CD4-positive, alpha-beta T cell treated with Interleukin-2 at 100 ng/mL for 4 hours (primary cell): ENCODE data around the gene ATP1A4.

Source experiments
- DNase-seq: peaks from one replicate; pipeline ENCODE4 v3.0.0-alpha.2; 2020; ENCODE audit warnings: low spot score

Gene ATP1A4

GRCh38 chr1:160206421-160207117, 55.2 kb downstream of the ATP1A4 start:
- no peak for DNase-seq

GRCh38 chr1:160207118-160207650, 55.8 kb downstream of the ATP1A4 start:
- no peak for DNase-seq

GRCh38 chr1:160207771-160208556, 56.6 kb downstream of the ATP1A4 start:
- DNase-seq = no peak

- no peak for DNase-seq
Measured at GRCh38 chr1:160208557-160209320, 57.3 kb downstream of the ATP1A4 start.

GRCh38 chr1:160209321-160210046, 58.1 kb downstream of the ATP1A4 start:
- no peak for DNase-seq

GRCh38 chr1:160210561-160210960, 59.2 kb downstream of the ATP1A4 start:
- DNase-seq = no peak

GRCh38 chr1:160211046-160211790, 59.8 kb downstream of the ATP1A4 start:
- no peak for DNase-seq

GRCh38 chr1:160214481-160215140, 63.2 kb downstream of the ATP1A4 start:
- no peak for DNase-seq

- DNase-seq = no peak
Measured at GRCh38 chr1:160216301-160216700, 64.9 kb downstream of the ATP1A4 start.

- no peak for DNase-seq
Measured at GRCh38 chr1:160217481-160218051, 66.2 kb downstream of the ATP1A4 start.

- no peak for DNase-seq
Measured at GRCh38 chr1:160219062-160219929, 67.9 kb downstream of the ATP1A4 start.

GRCh38 chr1:160220301-160220700, 68.9 kb downstream of the ATP1A4 start:
- no peak for DNase-seq

GRCh38 chr1:160221089-160221488, 69.7 kb downstream of the ATP1A4 start:
- DNase-seq = no peak

- DNase-seq = no peak
Measured at GRCh38 chr1:160222546-160222945, 71.1 kb downstream of the ATP1A4 start.

- no peak for DNase-seq
Measured at GRCh38 chr1:160224606-160225005, 73.2 kb downstream of the ATP1A4 start.

- no peak for DNase-seq
Measured at GRCh38 chr1:160225345-160225744, 73.9 kb downstream of the ATP1A4 start.

GRCh38 chr1:160226623-160227022, 75.2 kb downstream of the ATP1A4 start:
- no peak for DNase-seq

- no peak for DNase-seq
Measured at GRCh38 chr1:160227034-160227433, 75.6 kb downstream of the ATP1A4 start.

GRCh38 chr1:160227561-160227960, 76.2 kb downstream of the ATP1A4 start:
- no peak for DNase-seq
